Stimulated activated CD4-positive, alpha-beta T cell treated with anti-CD3 and anti-CD28 coated beads, Interleukin-2, amount 100 ng/mL, for 48 hours (primary cell): ENCODE results near the gene RFX2.
A peak's percentile ranks its signal among the peaks of the same experiment; 100 is the strongest.
"Not testable (repeated sequence)": the region's sequence is repeated elsewhere in the genome, so short reads cannot be mapped to it uniquely, and the experiment has no call there.

Source experiments
- DNase-seq, 2 donors: peaks; one replicate each; pipeline ENCODE4 v3.0.0-alpha.2; 2020

Gene RFX2

GRCh38 chr19:6073858-6074708 lies 36.2 kb downstream of the RFX2 start:
- DNase-seq, result no peak

GRCh38 chr19:6073233-6073632 lies 37.1 kb downstream of the RFX2 start:
- not testable (repeated sequence) for DNase-seq

- no peak for DNase-seq
Measured at GRCh38 chr19:6071875-6072274, 38.4 kb downstream of the RFX2 start.

- no peak for DNase-seq
Measured at GRCh38 chr19:6070720-6071485, 39.4 kb downstream of the RFX2 start.

- no peak for DNase-seq
Measured at GRCh38 chr19:6070207-6070681, 40.1 kb downstream of the RFX2 start.

- no peak for DNase-seq
Measured at GRCh38 chr19:6069268-6069791, 41.0 kb downstream of the RFX2 start.

- DNase-seq, result no peak
Measured at GRCh38 chr19:6068711-6069110, 41.6 kb downstream of the RFX2 start.

GRCh38 chr19:6067975-6068374 lies 42.3 kb downstream of the RFX2 start:
- no peak for DNase-seq

- no peak for DNase-seq
Measured at GRCh38 chr19:6066661-6067646, 43.3 kb downstream of the RFX2 start.

GRCh38 chr19:6065685-6066374 lies 44.5 kb downstream of the RFX2 start:
- DNase-seq, result peak in 1 of 2 donors; percentile 32

GRCh38 chr19:6064336-6065073 lies 45.8 kb downstream of the RFX2 start:
- DNase-seq, result no peak

- DNase-seq, result no peak
Measured at GRCh38 chr19:6063576-6064335, 46.5 kb downstream of the RFX2 start.

GRCh38 chr19:6062961-6063575 lies 47.2 kb downstream of the RFX2 start:
- no peak for DNase-seq

- no peak for DNase-seq
Measured at GRCh38 chr19:6062274-6062673, 48.0 kb downstream of the RFX2 start.

GRCh38 chr19:6061376-6062130 lies 48.7 kb downstream of the RFX2 start:
- no peak for DNase-seq

GRCh38 chr19:6060600-6061375 lies 49.5 kb downstream of the RFX2 start:
- DNase-seq, result peak in 1 of 2 donors; percentile 23

GRCh38 chr19:6059988-6060599 lies 50.2 kb downstream of the RFX2 start:
- DNase-seq, result no peak
